ENCODE data around the gene ERICH3. TPM values are rescaled to one million over a fixed set of nuclear protein-coding genes. Genes with fewer than 3 reads are reported as not detected.

The ERICH3 gene
- total and polyA plus RNA-seq, 2 donors (not counting 1 experiment from before 2014, with no cell fraction given): 0.17 TPM; not detected in 1

- Histone ChIP-seq H3K36me3 (ENCODE audit: control insufficient read depth, insufficient read depth, low read length) (no peaks in the 10 kb centered on the region), H3K4me2 (ENCODE audit: extremely low read depth, insufficient read depth, low read length) (no peak overlapping the region), H3K4me3 (replicated peaks in 1 of 4; ENCODE audit: control extremely low read depth in 1 of 4, insufficient read depth in 1 of 4, low read depth in 3 of 4, low read length in 4 of 4) (no peak overlapping the region), H3K4me1 (ENCODE audit: control insufficient read depth, extremely low read depth, insufficient read depth, low read length) (no peaks in the 10 kb centered on the region), H3K27me3 (ENCODE audit: control insufficient read depth, insufficient read depth, low read length) (no peaks in the 10 kb centered on the region), H3K27ac (ENCODE audit: insufficient read depth, low read length) (no peak overlapping the region), H4K20me1 (ENCODE audit: control insufficient read depth, extremely low read depth, insufficient read depth, low read length) (no peaks in the 10 kb centered on the region), H3K9me3 (ENCODE audit: control insufficient read depth, insufficient read depth, low read depth, low read length) (no peaks in the 10 kb centered on the region), H2AFZ (ENCODE audit: low read length) (no peak overlapping the region), H3K79me2 (ENCODE audit: control insufficient read depth, insufficient read depth, low read length) (no peaks in the 10 kb centered on the region), H3K9ac (ENCODE audit: insufficient read depth, low read length) (no peak overlapping the region)
- no peak for DNase-seq (ENCODE audit: low read depth in 2 of 2)
- TF ChIP-seq CTCF (conservative IDR thresholded peaks at IDR 0.05 in 1 of 2, IDR thresholded peaks at IDR 0.05 in 1 of 2; ENCODE audit: low read depth in 1 of 2, low read length in 2 of 2) (no peak), EZH2 (IDR thresholded peaks at IDR 0.05; ENCODE audit: low read length, missing control alignments) (no peak)
These were observed 8.3 kb upstream of the ERICH3 start for GRCh38 chr1:74681851-74682250.

DNA sequence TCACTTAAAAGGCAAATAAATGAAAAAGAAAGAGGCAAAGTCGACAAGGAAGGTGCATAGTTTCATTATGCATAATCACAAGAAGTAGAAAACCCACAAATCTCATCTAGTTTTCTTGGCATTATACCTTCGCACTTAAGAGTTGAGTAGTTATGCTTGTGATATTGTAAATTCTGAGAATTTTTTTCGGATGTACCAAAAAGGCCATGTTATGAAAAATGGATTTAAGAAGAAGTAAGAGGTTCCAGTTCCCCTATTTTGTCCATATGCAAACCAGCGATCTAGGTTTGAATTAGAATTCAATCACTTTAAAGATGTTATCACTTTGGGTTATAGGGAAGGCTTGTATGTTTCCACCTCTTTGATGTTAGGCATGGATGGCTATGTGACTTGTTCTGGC, 7.9 kb upstream of the ERICH3 start:
- no peaks in the 10 kb centered on the region for H3K36me3 ChIP-seq (ENCODE audit: control insufficient read depth, insufficient read depth, low read length)
- no peaks in the 10 kb centered on the region for H3K27me3 ChIP-seq (ENCODE audit: control insufficient read depth, insufficient read depth, low read length)
- H3K4me2 ChIP-seq (ENCODE audit: extremely low read depth, insufficient read depth, low read length): no peak overlapping the region

DNA sequence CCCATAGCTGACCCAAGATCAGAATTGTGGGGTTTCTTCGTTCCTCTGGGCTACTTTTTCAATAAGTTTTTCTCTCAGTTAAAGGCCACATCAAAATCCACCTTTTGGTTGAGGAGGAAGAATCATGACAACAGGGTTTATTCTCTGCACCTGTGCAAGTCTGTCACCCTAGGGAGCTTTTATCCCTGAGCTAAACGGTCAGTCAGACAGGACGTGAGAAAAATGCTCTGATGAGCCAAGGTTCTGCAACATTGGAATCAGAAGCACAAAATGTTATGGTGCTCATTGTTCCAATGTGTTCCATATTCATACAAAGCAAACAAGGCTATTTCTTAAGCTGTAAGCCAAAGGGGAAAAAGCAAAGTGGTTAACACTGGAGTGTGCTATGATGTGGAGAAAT, 7.4 kb upstream of the ERICH3 start:
- no peak for TF ChIP-seq CTCF (conservative IDR thresholded peaks at IDR 0.05 in 1 of 2, IDR thresholded peaks at IDR 0.05 in 1 of 2; ENCODE audit: low read depth in 1 of 2, low read length in 2 of 2)
- no peak for TF ChIP-seq EZH2 (IDR thresholded peaks at IDR 0.05; ENCODE audit: low read length, missing control alignments)
- H2AFZ ChIP-seq (ENCODE audit: low read length): no peak overlapping the region
- no peaks in the 10 kb centered on the region for H4K20me1 ChIP-seq (ENCODE audit: control insufficient read depth, extremely low read depth, insufficient read depth, low read length)
- no peak for DNase-seq (ENCODE audit: low read depth in 2 of 2)
- no peak overlapping the region for H3K27ac ChIP-seq (ENCODE audit: insufficient read depth, low read length)
- H3K79me2 ChIP-seq (ENCODE audit: control insufficient read depth, insufficient read depth, low read length): no peaks in the 10 kb centered on the region
- no peak overlapping the region for H3K4me2 ChIP-seq (ENCODE audit: extremely low read depth, insufficient read depth, low read length)
- no peak overlapping the region for H3K9ac ChIP-seq (ENCODE audit: insufficient read depth, low read length)
- no peaks in the 10 kb centered on the region for H3K4me1 ChIP-seq (ENCODE audit: control insufficient read depth, extremely low read depth, insufficient read depth, low read length)
- H3K36me3 ChIP-seq (ENCODE audit: control insufficient read depth, insufficient read depth, low read length): no peaks in the 10 kb centered on the region
- H3K4me3 ChIP-seq (replicated peaks in 1 of 4; ENCODE audit: control extremely low read depth in 1 of 4, insufficient read depth in 1 of 4, low read depth in 3 of 4, low read length in 4 of 4): no peak overlapping the region
- no peaks in the 10 kb centered on the region for H3K27me3 ChIP-seq (ENCODE audit: control insufficient read depth, insufficient read depth, low read length)
- no peaks in the 10 kb centered on the region for H3K9me3 ChIP-seq (ENCODE audit: control insufficient read depth, insufficient read depth, low read depth, low read length)

More for the DNA sequence above, 7.9 kb upstream of the ERICH3 start:
- H3K4me1 ChIP-seq (ENCODE audit: control insufficient read depth, extremely low read depth, insufficient read depth, low read length): no peaks in the 10 kb centered on the region
- no peaks in the 10 kb centered on the region for H3K9me3 ChIP-seq (ENCODE audit: control insufficient read depth, insufficient read depth, low read depth, low read length)
- TF ChIP-seq EZH2 (IDR thresholded peaks at IDR 0.05; ENCODE audit: low read length, missing control alignments): no peak
- no peaks in the 10 kb centered on the region for H3K79me2 ChIP-seq (ENCODE audit: control insufficient read depth, insufficient read depth, low read length)
- H3K4me3 ChIP-seq (replicated peaks in 1 of 4; ENCODE audit: control extremely low read depth in 1 of 4, insufficient read depth in 1 of 4, low read depth in 3 of 4, low read length in 4 of 4): no peak overlapping the region
- no peak overlapping the region for H3K9ac ChIP-seq (ENCODE audit: insufficient read depth, low read length)
- H2AFZ ChIP-seq (ENCODE audit: low read length): no peak overlapping the region
- DNase-seq (ENCODE audit: low read depth in 2 of 2): no peak
- H3K27ac ChIP-seq (ENCODE audit: insufficient read depth, low read length): no peak overlapping the region
- H4K20me1 ChIP-seq (ENCODE audit: control insufficient read depth, extremely low read depth, insufficient read depth, low read length): no peaks in the 10 kb centered on the region
